Astrocyte (in vitro differentiated cells and primary cell): ENCODE measurements around the gene DOCK3. TPM values are rescaled to one million over a fixed set of nuclear protein-coding genes. Genes with fewer than 3 reads are reported as not detected.
"Not testable (repeated sequence)": the region's sequence is repeated elsewhere in the genome, so short reads cannot be mapped to it uniquely, and the experiment has no call there.

ENCODE experiments used
- DNase-seq: peaks from one replicate; pipeline ENCODE4 v3.0.0-alpha.2; 2010; ENCODE audit warnings: low read depth
- FAIRE-seq: peaks from 2 replicates; lab custom pipeline; 2011; peaks lifted over from hg19 to GRCh38; lab: Jason Lieb, UNC
- H2AFZ ChIP-seq: 2 replicates; pipeline ENCODE4 v1.6.0; 2012; ENCODE audit warnings: low read depth, low read length, inconsistent platforms
- H3K27ac ChIP-seq: 2 replicates; pipeline ENCODE4 v1.5.1; 2011; ENCODE audit warnings: low read depth, low read length, inconsistent platforms
- H3K27me3 ChIP-seq: 2 replicates; pipeline ENCODE4 v1.6.0; 2011; ENCODE audit warnings: low read length, inconsistent platforms; ENCODE audit not compliant: insufficient read depth
- H3K36me3 ChIP-seq: 2 replicates; pipeline ENCODE4 v1.5.1; 2011; ENCODE audit warnings: low read length, inconsistent platforms; ENCODE audit not compliant: insufficient read depth
- H3K4me1 ChIP-seq: 2 replicates; pipeline ENCODE4 v1.5.1; 2011; ENCODE audit warnings: low read length, inconsistent platforms; ENCODE audit not compliant: insufficient read depth
- H3K4me2 ChIP-seq: 2 replicates; pipeline ENCODE4 v1.6.0; 2012; ENCODE audit warnings: low read length, inconsistent platforms
- H3K4me3 ChIP-seq: 2 replicates; pipeline ENCODE4 v1.5.1; 2011; ENCODE audit warnings: low read depth, mild to moderate bottlenecking, low read length, inconsistent platforms; ENCODE audit not compliant: insufficient read depth
- H3K79me2 ChIP-seq: 2 replicates; pipeline ENCODE4 v1.6.0; 2012; ENCODE audit warnings: mild to moderate bottlenecking, low read length, inconsistent platforms; ENCODE audit not compliant: insufficient read depth
- H3K9ac ChIP-seq: 2 replicates; pipeline ENCODE4 v1.6.0; 2012; ENCODE audit warnings: mild to moderate bottlenecking, low read length, inconsistent platforms
- H3K9me3 ChIP-seq: 2 replicates; pipeline ENCODE4 v1.5.1; 2012; ENCODE audit warnings: low read depth, mild to moderate bottlenecking, low read length, inconsistent platforms; ENCODE audit not compliant: insufficient read depth
- H4K20me1 ChIP-seq: 2 replicates; pipeline ENCODE4 v1.6.0; 2012; ENCODE audit warnings: low read length, inconsistent platforms; ENCODE audit not compliant: insufficient read depth
- H3K27ac Mint-ChIP-seq: one replicate; pipeline ENCODE4 v1.8.0; 2021; ENCODE audit warnings: mild to moderate bottlenecking, mixed read lengths; ENCODE audit not compliant: unreplicated experiment
- H3K27me3 Mint-ChIP-seq: one replicate; pipeline ENCODE4 v1.8.0; 2021; ENCODE audit warnings: low read depth, mixed read lengths; ENCODE audit not compliant: unreplicated experiment
- H3K36me3 Mint-ChIP-seq: one replicate; pipeline ENCODE4 v1.8.0; 2021; ENCODE audit warnings: low read depth, mixed read lengths; ENCODE audit not compliant: unreplicated experiment
- H3K4me1 Mint-ChIP-seq: one replicate; pipeline ENCODE4 v1.8.0; 2021; ENCODE audit warnings: low read depth, mixed read lengths; ENCODE audit not compliant: unreplicated experiment
- H3K4me3 Mint-ChIP-seq: one replicate; pipeline ENCODE4 v1.8.0; 2021; ENCODE audit warnings: mild to moderate bottlenecking, moderate library complexity, mixed read lengths; ENCODE audit not compliant: unreplicated experiment
- H3K9me3 Mint-ChIP-seq: one replicate; pipeline ENCODE4 v1.8.0; 2021; ENCODE audit warnings: mild to moderate bottlenecking, mixed read lengths; ENCODE audit not compliant: unreplicated experiment
- EZH2 ChIP-seq: IDR thresholded peaks from 2 replicates; pipeline ENCODE4 v1.6.1; 2012; ENCODE audit warnings: mild to moderate bottlenecking, low read length, inconsistent platforms; ENCODE audit not compliant: insufficient read depth
- total RNA-seq: library from RNA; stranded (reverse); gene quantifications from 2 replicates; pipeline ENCODE4 v1.2.1, GENCODE V29; 2021
- TF ChIP-seq, protein P1 (sequence below): IDR thresholded peaks from 2 replicates; pipeline ENCODE4 v1.5.1; 2011; ENCODE audit warnings: low read depth, mild to moderate bottlenecking, inconsistent platforms, low read length, moderate library complexity; ENCODE audit not compliant: insufficient read depth

The DOCK3 gene
- total RNA-seq, 1 donor from 2014 or later: 3.3 TPM

DNA sequence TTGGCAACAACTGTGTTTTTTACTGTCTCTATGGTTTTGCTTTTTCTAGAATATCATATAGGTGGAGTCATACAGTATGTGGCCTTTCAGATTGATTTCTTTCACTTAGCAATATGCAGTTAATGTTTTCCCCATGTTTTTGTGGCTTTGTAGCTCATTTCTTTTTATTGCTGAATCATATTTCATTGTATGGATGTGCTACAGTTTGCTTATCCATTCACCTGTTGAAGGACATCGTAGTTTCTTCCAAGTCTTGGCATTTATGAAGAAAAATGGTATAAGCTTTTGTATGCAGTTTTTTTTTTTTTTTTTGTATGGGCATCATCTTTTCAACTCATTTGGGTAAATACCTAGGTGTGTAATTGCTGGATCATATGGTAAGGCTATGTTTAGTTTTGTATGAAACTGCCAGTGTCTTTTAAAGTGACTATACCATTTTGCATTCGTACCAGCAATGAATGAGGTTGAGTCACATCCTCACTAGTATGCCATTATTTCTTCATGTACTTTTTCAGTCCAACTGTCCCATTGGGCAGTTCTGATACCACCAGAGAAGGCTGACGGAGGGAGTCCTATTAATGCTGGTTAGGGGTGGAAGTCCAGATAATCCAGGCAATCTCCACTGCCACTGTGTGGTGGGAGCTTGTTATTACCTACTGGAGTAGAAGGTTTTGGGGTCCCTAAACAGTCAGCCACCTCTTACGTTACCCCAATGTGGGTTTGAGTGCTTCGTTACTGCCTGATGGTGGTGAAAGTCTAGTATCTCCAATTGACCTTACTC is 210.5 kb downstream of the DOCK3 start:
- FAIRE-seq (no peak), DNase-seq (no peak)
- Mint-ChIP-seq H3K36me3 (no peaks in the 10 kb centered on the region), H3K4me3 (no peak overlapping the region), H3K27ac (no peak overlapping the region), H3K27me3 (no peaks in the 10 kb centered on the region), H3K9me3 (peaks cover 6% of the 10 kb centered on the region), H3K4me1 (no peaks in the 10 kb centered on the region)
- no peak overlapping the region for H3K4me2 ChIP-seq
- H3K36me3 ChIP-seq: no peaks in the 10 kb centered on the region
- no peak overlapping the region for H3K4me3 ChIP-seq
- no peaks in the 10 kb centered on the region for H3K9me3 ChIP-seq
- H3K4me1 ChIP-seq: no peaks in the 10 kb centered on the region
- H2AFZ ChIP-seq: no peak overlapping the region
- H3K79me2 ChIP-seq: no peaks in the 10 kb centered on the region
- no peak overlapping the region for H3K9ac ChIP-seq
- TF ChIP-seq EZH2: no peak
- TF ChIP-seq, protein P1, sequence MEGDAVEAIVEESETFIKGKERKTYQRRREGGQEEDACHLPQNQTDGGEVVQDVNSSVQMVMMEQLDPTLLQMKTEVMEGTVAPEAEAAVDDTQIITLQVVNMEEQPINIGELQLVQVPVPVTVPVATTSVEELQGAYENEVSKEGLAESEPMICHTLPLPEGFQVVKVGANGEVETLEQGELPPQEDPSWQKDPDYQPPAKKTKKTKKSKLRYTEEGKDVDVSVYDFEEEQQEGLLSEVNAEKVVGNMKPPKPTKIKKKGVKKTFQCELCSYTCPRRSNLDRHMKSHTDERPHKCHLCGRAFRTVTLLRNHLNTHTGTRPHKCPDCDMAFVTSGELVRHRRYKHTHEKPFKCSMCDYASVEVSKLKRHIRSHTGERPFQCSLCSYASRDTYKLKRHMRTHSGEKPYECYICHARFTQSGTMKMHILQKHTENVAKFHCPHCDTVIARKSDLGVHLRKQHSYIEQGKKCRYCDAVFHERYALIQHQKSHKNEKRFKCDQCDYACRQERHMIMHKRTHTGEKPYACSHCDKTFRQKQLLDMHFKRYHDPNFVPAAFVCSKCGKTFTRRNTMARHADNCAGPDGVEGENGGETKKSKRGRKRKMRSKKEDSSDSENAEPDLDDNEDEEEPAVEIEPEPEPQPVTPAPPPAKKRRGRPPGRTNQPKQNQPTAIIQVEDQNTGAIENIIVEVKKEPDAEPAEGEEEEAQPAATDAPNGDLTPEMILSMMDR: peak; percentile 4
- no peaks in the 10 kb centered on the region for H4K20me1 ChIP-seq
- no peaks in the 10 kb centered on the region for H3K27me3 ChIP-seq
- no peak overlapping the region for H3K27ac ChIP-seq

DNA sequence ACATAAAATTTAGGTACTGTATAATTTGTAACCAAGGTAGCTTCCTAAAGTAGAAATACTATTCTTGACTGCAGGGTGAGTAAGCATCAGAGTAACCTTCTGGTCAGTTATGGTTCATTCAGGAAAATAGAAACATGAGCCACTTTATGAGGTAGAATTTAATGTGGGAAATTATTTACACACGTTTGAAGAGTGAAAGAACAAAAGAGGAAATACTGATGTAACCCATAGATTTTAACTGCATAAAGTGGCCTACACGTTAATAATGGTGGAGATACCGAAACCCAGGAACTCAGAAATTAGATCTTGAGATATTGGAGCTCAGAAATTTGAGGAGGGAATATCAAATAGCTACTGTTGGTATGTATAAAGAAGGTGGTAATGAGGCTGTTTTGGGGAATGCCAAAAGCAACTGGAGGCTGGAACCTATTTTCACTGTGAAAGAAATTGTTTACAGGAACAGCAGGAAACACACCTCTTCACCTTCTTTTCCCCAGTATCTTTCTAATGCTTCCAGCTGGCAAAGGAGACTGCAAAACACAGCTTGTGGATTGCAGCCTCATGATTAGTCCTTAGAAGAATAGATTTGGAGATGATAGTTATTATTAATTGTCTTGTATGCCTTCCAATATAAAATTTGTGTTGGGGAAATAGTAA is 216.1 kb downstream of the DOCK3 start:
- Histone ChIP-seq H3K4me3 (no peak overlapping the region), H3K36me3 (no peaks in the 10 kb centered on the region), H2AFZ (no peak overlapping the region), H3K27ac (no peak overlapping the region), H3K4me2 (no peak overlapping the region), H3K9me3 (no peaks in the 10 kb centered on the region), H3K4me1 (no peaks in the 10 kb centered on the region), H4K20me1 (no peaks in the 10 kb centered on the region), H3K27me3 (no peaks in the 10 kb centered on the region), H3K79me2 (no peaks in the 10 kb centered on the region), H3K9ac (no peak overlapping the region)
- TF ChIP-seq, protein P1: no peak
- TF ChIP-seq EZH2: no peak
- H3K4me1 Mint-ChIP-seq: no peaks in the 10 kb centered on the region
- no peak overlapping the region for H3K4me3 Mint-ChIP-seq
- H3K27me3 Mint-ChIP-seq: no peaks in the 10 kb centered on the region
- H3K36me3 Mint-ChIP-seq: no peaks in the 10 kb centered on the region
- FAIRE-seq: no peak
- peaks cover 6% of the 10 kb centered on the region for H3K9me3 Mint-ChIP-seq
- no peak overlapping the region for H3K27ac Mint-ChIP-seq
- no peak for DNase-seq

DNA sequence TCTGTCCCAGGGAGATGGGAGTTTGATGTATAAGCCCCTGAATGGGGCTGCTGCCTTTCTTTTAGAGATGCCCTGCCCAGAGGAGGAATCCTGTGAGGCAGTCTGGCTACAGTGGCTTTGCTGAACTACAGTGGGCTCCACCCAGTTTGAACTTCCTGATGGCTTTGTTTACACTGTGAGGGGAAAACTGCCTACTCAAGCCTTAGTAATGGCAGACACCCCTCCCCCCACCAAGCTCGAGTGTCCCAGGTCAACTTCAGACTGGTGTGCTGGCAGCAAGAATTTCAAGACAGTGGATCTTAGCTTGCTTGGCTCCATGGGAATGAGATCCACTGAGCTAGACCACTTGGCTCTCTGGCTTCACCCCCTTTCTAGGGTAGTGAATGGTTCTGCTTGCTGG is 226.4 kb downstream of the DOCK3 start:
- not testable (repeated sequence) for H3K27ac Mint-ChIP-seq, DNase-seq, FAIRE-seq

More for the DNA sequence above, 226.4 kb downstream of the DOCK3 start:
- not testable (repeated sequence) for H3K27ac ChIP-seq, H3K4me1 Mint-ChIP-seq, H3K9me3 ChIP-seq, H3K79me2 ChIP-seq, H3K36me3 Mint-ChIP-seq, H3K4me2 ChIP-seq, H3K4me1 ChIP-seq, H3K36me3 ChIP-seq, H3K9me3 Mint-ChIP-seq, H2AFZ ChIP-seq, H3K4me3 Mint-ChIP-seq, H3K27me3 ChIP-seq, H3K4me3 ChIP-seq, H3K27me3 Mint-ChIP-seq, H4K20me1 ChIP-seq, H3K9ac ChIP-seq
